Measurements from ENCODE around the gene HEATR1. TPM values are rescaled to one million over a fixed set of nuclear protein-coding genes. Genes with fewer than 3 reads are reported as not detected.

The HEATR1 gene
- total RNA-seq, 6 experiments from 2014 or later, result 34.5 to 43.6 (median 39.2) TPM

DNA sequence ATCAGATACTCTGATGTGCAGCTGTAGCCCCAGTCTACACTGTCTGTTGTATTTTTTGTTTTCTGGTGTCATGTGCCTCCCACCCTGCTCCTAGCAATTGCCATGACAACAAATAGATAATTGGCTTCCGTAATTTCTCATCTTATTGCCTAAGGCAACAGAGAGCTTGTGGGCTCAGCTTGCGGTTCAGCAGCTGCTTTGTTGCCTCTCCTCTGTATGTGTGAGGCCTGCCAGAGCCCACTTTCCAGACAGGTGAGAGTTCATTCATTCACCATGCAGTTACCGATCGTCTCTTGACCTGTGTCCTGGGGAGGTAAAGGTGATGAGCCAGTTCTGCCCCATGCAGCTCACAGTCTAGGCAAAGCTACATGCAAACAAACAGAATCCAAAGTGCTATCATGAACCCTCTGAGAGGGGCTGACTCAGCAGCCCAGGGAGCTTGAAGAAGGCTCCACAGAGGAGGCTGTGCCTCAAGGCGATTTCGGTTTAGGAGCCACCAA lies 68.6 kb downstream of the HEATR1 start:
- TF ChIP-seq, protein P1, sequence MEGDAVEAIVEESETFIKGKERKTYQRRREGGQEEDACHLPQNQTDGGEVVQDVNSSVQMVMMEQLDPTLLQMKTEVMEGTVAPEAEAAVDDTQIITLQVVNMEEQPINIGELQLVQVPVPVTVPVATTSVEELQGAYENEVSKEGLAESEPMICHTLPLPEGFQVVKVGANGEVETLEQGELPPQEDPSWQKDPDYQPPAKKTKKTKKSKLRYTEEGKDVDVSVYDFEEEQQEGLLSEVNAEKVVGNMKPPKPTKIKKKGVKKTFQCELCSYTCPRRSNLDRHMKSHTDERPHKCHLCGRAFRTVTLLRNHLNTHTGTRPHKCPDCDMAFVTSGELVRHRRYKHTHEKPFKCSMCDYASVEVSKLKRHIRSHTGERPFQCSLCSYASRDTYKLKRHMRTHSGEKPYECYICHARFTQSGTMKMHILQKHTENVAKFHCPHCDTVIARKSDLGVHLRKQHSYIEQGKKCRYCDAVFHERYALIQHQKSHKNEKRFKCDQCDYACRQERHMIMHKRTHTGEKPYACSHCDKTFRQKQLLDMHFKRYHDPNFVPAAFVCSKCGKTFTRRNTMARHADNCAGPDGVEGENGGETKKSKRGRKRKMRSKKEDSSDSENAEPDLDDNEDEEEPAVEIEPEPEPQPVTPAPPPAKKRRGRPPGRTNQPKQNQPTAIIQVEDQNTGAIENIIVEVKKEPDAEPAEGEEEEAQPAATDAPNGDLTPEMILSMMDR (IDR thresholded peaks at IDR 0.05), result no peak
- Mint-ChIP-seq H3K4me1 (ENCODE audit: low read depth) (peaks cover 22% of the 10 kb centered on the region), H3K9me3 (no peaks in the 10 kb centered on the region), H3K27ac (no peak overlapping the region), H3K27me3 (ENCODE audit: insufficient read depth) (no peaks in the 10 kb centered on the region; the same call in 1 of the 2 replicates), H3K4me3 (no peak overlapping the region), H3K36me3 (ENCODE audit: low read depth) (peaks cover 5% of the 10 kb centered on the region; the same call in 1 of the 2 replicates)
- no peak for DNase-seq

DNA sequence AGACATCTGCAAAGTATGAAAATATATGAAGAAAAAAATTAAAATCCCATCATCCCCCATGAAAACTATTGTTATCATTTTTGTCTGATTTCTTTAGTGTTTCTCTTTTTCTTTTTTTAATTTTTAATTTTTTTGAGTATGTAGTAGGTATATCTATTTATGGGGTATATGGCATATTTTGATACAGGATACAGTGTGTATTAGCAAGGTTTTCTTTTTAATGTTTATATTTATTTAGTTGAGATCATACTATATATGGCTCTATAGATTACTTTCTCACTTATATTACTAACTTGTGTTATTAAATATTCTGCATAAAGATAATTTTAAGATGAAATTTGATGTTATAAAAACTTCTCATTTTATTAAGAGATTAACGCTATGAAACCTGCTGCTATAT lies 69.1 kb downstream of the HEATR1 start:
- H3K4me3 Mint-ChIP-seq, result no peak overlapping the region
- H3K4me1 Mint-ChIP-seq (ENCODE audit: low read depth), result peaks cover 22% of the 10 kb centered on the region
- H3K27ac Mint-ChIP-seq, result no peak overlapping the region
- peaks cover 5% of the 10 kb centered on the region; the same call in 1 of the 2 replicates for H3K36me3 Mint-ChIP-seq (ENCODE audit: low read depth)
- H3K27me3 Mint-ChIP-seq (ENCODE audit: insufficient read depth), result no peaks in the 10 kb centered on the region; the same call in 1 of the 2 replicates
- TF ChIP-seq, protein P1 (IDR thresholded peaks at IDR 0.05), result no peak
- DNase-seq, result no peak
- no peaks in the 10 kb centered on the region for H3K9me3 Mint-ChIP-seq

DNA sequence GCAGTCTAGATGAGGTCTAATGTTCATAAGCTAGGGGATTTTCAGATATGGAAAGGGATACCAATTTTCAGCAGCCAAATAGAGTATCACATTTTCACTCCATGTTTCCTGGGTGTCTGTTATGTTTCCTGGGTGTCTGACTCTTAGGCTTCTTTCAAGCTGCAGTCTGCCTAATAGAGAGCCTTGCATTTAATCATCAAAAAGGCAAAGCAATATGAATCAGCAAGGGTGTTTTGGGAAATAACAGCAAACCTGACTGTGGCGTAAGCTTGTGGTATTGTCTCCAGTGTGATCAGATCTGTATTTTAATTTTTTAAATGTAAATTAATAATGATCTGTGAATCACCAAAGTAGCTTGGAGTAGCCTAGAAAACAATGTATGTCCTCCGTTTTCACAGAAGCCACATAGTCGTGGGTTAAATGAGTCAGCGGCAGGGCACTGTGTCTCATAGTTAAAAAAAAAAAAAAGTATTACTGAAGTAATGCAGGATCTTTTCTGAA lies 70.1 kb downstream of the HEATR1 start:
- DNase-seq, result peak; percentile 81
- TF ChIP-seq, protein P1 (IDR thresholded peaks at IDR 0.05), result no peak
- Mint-ChIP-seq H3K27me3 (ENCODE audit: insufficient read depth) (no peaks in the 10 kb centered on the region; the same call in 1 of the 2 replicates), H3K4me3 (no peak overlapping the region), H3K27ac (peak overlapping the region; percentile 83), H3K9me3 (no peaks in the 10 kb centered on the region), H3K36me3 (ENCODE audit: low read depth) (peaks cover 5% of the 10 kb centered on the region; the same call in 1 of the 2 replicates), H3K4me1 (ENCODE audit: low read depth) (peaks cover 22% of the 10 kb centered on the region)

DNA sequence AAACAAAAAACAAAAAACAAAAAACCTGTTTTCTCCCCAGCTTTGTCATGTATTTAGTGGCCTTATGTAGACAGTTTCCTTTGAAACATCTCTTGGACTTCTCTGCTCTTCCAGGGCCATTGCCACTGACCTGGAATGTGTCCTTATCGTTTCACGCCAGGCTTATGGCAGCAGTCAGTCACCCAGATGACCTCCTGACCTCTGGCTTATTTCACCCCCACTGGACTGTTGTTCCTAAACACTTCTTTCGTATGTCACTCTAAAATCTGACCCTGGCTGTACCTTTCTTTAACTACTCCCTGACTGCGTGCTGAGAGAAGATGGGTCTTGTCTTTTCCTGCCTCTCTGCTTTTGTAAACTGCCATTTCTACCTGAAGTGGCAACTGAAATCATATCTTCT lies 71.5 kb downstream of the HEATR1 start:
- Mint-ChIP-seq H3K36me3 (ENCODE audit: low read depth) (peaks cover 5% of the 10 kb centered on the region; the same call in 1 of the 2 replicates), H3K9me3 (no peaks in the 10 kb centered on the region), H3K4me3 (no peak overlapping the region), H3K4me1 (ENCODE audit: low read depth) (peaks cover 22% of the 10 kb centered on the region), H3K27ac (no peak overlapping the region), H3K27me3 (ENCODE audit: insufficient read depth) (no peaks in the 10 kb centered on the region; the same call in 1 of the 2 replicates)
- DNase-seq, result no peak
- TF ChIP-seq, protein P1 (IDR thresholded peaks at IDR 0.05), result no peak

DNA sequence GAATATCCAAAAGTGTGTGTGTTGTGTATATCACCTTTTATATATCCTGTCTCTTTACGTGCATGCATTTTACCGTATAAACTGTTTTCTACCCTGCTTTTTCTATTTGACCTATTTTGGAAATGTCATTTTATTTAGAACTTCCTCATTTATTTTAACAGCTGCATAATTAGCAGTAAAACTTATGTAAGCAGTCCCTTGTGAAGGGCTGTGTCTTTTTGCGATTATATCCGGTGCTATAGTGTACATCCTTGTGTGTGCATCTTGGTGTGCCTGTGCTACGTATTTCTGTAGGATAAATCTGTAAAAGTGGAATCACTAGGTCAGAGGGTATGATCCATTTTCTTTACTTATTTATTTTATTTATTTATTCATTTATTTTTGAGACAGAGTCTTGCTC lies 73.4 kb downstream of the HEATR1 start:
- no peak for DNase-seq
- no peak overlapping the region for H3K4me3 Mint-ChIP-seq
- H3K9me3 Mint-ChIP-seq, result no peaks in the 10 kb centered on the region
- TF ChIP-seq, protein P1 (IDR thresholded peaks at IDR 0.05), result no peak
- no peak overlapping the region for H3K27ac Mint-ChIP-seq
- H3K4me1 Mint-ChIP-seq (ENCODE audit: low read depth), result peaks cover 22% of the 10 kb centered on the region
- H3K36me3 Mint-ChIP-seq (ENCODE audit: low read depth), result no peaks in the 10 kb centered on the region; the same call in 1 of the 2 replicates
- H3K27me3 Mint-ChIP-seq (ENCODE audit: insufficient read depth), result no peaks in the 10 kb centered on the region
